Measurements from ENCODE around the gene PPM1N.

Gene PPM1N

GRCh38 chr19:45492627-45493470, 5.4 kb upstream of the PPM1N start:
- DNase-seq (ENCODE audit: low read depth): no peak

- no peak for DNase-seq (ENCODE audit: low read depth)
Measured at GRCh38 chr19:45494261-45494916, 3.9 kb upstream of the PPM1N start.

GRCh38 chr19:45495178-45495577, 3.1 kb upstream of the PPM1N start:
- DNase-seq (ENCODE audit: low read depth): no peak

GRCh38 chr19:45496349-45496953, 1.8 kb upstream of the PPM1N start:
- DNase-seq (ENCODE audit: low read depth): no peak

DNA sequence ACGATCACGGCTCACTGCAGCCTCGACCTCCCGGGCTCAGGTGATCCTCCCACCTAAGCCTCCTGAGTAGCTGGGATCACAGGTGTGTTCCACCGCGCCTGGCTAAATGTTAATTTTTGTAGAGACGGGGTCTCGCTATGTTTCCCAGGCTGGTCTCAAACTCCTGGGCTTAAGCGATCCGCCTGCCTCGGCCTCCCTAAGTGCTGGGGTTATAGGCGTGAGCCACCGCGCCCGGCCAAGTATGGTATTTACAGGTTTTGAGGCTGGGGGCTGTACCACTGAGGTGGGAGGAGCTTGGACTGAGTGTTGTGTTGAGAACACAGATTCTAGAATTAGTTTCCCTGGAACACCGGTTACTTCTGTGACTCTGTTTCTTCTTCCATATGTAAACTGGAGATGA, 452 bp upstream of the PPM1N start:
- DNase-seq (ENCODE audit: low read depth): no peak

DNA sequence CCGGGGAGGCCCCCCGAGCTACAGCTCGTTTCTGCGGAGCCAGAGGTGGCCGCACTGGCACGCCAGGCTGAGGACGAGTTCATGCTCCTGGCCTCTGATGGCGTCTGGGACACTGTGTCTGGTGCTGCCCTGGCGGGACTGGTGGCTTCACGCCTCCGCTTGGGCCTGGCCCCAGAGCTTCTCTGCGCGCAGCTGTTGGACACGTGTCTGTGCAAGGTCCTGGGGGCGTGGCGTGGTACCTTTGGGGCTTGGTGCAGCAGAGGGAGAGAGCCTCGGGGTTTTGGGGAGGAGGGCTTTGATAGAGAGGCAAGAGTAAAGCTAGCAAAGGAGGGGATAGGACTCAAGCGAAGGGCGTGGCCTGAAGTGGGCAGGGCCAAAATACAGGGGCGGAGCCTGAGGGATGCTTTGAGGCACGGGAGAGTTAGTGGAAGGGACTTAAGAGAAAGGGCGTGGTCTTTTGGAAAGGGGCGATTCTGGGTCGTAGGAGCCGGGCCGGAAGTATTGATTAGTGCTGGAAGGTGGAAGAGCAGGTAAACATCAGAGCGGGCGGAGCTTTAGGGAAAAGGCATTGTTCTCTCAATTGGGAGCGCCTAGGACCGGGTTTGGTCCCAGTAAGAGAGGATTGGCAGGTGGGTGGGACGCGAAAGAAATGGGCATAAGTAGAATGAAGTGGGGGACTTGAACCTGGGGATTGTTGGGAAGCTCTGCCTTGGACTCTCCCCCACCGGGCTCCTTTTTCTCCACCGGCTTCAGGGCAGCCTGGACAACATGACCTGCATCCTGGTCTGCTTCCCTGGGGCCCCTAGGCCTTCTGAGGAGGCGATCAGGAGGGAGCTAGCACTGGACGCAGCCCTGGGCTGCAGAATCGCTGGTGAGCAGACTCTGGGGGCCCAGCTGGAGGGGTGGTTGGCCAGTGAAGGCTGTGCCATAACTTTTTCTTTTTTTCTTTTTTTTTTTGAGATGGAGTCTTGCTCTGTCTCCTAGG, 1.2 kb downstream of the PPM1N start:
- DNase-seq (ENCODE audit: low read depth): peak; percentile 49

- no peak for DNase-seq (ENCODE audit: low read depth)
Measured at GRCh38 chr19:45500918-45501729, 2.9 kb downstream of the PPM1N start.

- DNase-seq (ENCODE audit: low read depth): no peak
Measured at GRCh38 chr19:45501730-45502014, 3.4 kb downstream of the PPM1N start.

DNA sequence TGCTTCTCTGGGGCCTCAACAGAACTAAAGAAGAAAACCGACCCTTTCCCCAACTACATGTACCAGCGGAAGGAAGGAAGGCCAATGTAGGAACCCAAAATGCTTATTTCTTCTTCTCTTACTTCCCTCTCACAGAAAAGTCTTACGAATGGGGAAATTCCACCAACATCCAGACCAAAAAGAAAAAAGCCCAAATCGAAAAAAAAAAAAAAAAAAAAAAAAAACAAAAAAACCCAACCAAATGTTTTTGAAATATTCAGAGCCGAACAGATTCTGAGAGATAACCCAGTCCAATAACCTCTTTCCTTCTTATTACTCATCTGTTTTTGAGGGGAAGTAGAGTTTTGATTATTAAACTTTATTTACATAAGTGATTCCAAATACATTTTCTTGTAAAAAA, 3.9 kb downstream of the PPM1N start:
- DNase-seq (ENCODE audit: low read depth): no peak

GRCh38 chr19:45503909-45504308, 5.7 kb downstream of the PPM1N start:
- DNase-seq (ENCODE audit: low read depth): no peak

GRCh38 chr19:45505151-45505995, 7.1 kb downstream of the PPM1N start:
- no peak for DNase-seq (ENCODE audit: low read depth)

DNA sequence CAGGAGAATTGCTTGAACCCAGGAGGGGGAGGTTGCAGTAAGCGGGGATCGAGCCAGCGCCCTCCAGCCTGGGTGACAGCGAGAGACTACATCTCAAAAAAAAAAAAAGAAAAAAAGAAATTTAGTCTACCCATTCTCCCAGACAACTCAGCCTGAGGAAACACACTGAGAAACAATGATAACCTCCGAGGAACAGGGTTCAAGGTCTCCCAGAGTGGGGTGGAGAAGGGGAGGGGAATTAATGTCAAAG, 7.7 kb downstream of the PPM1N start:
- DNase-seq (ENCODE audit: low read depth): no peak

DNA sequence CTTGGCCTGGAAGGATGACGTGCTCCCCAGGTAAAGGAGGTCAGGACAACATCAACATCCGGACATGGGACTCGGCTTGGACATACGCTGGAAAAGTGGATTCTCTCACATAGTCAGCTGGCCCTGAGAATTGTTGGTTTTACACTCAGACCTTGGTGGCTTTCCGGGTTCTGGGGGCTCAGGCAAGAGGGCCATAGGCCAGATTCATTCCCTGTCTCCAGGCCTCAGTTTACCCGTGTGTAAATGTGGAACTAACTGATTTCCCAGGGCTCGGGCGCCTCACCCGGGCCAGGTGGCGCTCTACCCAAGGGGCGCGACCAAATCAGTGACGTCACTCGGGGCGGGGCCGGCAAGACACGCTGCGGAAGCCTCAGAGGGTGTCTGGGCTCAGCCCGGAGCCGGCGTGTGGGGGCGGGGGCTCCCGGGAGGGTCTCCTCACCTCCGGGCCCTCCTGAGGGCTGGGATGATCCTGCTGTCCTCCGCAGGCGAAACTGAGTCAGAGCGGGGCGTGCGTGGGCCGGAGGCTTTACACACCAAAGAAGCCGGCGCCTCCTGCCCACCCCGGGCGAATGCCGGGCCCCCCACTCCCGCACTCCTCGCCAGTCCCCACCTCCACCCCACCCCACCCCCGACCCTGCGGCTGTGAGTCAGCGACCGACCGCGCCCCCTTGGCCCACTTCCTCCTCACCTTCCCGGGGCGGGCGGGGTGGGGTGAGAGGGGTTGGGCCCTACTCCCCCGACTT, 8.2 kb downstream of the PPM1N start:
- peak; percentile 82 for DNase-seq (ENCODE audit: low read depth)

- peak; percentile 77 for DNase-seq (ENCODE audit: low read depth)
Measured at GRCh38 chr19:45506989-45507871, 9.0 kb downstream of the PPM1N start, which contains the start of gene VASP. Gene VASP (plus strand): TSS chr19:45507479. CDS start chr19:45507772, 293 bp downstream.

DNA sequence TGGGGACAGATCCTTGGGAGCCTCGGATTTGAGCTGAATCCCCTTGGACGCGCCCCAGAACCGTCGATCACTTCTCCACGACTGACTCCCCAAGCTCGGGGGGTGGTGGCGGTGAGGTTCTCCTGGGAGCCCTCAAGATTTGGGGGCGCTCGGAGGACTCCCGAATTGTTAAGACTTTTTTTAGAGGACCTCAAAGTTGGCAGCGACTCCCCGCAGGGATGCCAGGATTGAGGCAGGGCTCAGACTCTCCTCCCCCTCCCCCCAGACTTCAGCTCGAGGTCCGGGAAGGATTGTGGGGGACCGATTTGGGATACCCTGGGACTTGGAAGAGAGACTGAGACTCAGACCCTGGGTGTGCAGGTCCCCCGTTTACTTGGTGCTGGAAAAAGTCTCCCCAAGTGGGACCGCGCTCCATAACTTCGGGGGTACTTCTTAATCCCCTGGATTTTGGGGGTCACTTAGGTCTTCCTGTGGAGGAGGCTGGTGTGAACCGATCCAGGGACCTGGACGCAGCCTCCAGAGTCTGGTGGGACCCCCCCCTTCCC, 9.7 kb downstream of the PPM1N start:
- DNase-seq (ENCODE audit: low read depth): no peak

- no peak for DNase-seq (ENCODE audit: low read depth)
Measured at GRCh38 chr19:45508417-45508860, 10.2 kb downstream of the PPM1N start.

DNA sequence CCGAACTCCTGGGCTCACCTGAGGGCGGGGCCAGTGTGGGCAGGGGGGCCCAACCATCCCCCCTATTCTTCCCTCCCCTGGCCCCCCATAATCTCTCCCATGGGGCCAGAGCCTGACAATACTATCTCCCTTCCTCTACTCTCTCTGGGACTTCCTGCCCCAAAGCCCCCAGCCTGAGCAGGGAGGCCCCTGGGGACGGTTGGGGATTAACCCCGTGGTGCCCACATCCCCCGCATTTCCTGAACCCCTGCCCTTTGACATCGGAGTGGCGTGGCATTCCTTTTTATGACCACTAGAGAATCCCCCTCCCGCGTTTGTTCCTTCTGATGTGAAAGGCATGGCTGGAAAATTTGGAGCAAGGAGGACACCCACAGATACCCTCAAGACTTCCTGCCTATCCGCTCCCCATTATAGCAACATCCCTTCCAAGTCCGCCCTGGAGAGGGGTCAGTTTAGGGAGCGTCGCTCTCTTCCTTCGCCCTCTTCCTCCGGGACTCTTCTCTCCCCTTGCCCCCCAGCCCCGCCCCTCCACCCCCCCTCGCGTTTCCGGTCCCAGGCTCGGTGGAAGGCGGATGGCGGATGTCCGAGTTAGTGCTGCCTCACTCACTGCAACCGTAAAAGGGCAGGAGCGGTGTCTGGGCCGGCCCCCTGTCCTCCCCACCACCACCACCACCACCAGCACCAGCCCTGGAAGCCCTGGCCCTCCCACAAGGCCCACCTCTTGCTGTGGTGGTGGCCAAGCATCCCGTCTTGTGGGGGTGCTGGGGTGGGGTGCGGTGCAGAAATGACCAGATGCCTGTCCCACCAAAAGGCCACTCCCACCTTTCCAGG, 10.8 kb downstream of the PPM1N start:
- DNase-seq (ENCODE audit: low read depth): no peak

DNA sequence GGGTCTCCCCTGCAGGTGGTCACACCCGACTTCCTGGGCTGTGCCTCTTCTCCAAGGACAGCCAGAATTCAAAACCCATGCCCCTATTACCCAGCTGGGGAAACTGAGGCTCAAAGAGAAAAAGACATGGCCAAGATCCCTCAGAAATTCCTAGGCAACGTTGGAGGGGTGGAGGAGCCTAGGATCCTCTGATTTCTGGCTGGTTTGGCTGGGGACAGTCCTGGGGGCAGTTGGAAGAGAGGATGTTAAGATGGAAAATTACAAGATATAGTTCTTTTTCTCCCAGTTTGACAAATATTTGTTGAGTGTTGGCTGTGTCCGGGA, 11.4 kb downstream of the PPM1N start:
- DNase-seq (ENCODE audit: low read depth): no peak

All from HS-27A (cell line).